ENCODE measurements around the gene GALNT10. TPM values are rescaled to one million over a fixed set of nuclear protein-coding genes. Genes with fewer than 3 reads are reported as not detected.
"Not testable (repeated sequence)": the region's sequence is repeated elsewhere in the genome, so short reads cannot be mapped to it uniquely, and the experiment has no call there.

Gene GALNT10, protein sequence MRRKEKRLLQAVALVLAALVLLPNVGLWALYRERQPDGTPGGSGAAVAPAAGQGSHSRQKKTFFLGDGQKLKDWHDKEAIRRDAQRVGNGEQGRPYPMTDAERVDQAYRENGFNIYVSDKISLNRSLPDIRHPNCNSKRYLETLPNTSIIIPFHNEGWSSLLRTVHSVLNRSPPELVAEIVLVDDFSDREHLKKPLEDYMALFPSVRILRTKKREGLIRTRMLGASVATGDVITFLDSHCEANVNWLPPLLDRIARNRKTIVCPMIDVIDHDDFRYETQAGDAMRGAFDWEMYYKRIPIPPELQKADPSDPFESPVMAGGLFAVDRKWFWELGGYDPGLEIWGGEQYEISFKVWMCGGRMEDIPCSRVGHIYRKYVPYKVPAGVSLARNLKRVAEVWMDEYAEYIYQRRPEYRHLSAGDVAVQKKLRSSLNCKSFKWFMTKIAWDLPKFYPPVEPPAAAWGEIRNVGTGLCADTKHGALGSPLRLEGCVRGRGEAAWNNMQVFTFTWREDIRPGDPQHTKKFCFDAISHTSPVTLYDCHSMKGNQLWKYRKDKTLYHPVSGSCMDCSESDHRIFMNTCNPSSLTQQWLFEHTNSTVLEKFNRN
- 21.7 TPM in 2 replicates for total RNA-seq (2014; rRNA removed; shearing (Covaris generic))
- polyA plus RNA-seq (2014; cell fraction: nucleus; rRNA removed): 19.6 and 34.8 TPM in 2 replicates

DNA sequence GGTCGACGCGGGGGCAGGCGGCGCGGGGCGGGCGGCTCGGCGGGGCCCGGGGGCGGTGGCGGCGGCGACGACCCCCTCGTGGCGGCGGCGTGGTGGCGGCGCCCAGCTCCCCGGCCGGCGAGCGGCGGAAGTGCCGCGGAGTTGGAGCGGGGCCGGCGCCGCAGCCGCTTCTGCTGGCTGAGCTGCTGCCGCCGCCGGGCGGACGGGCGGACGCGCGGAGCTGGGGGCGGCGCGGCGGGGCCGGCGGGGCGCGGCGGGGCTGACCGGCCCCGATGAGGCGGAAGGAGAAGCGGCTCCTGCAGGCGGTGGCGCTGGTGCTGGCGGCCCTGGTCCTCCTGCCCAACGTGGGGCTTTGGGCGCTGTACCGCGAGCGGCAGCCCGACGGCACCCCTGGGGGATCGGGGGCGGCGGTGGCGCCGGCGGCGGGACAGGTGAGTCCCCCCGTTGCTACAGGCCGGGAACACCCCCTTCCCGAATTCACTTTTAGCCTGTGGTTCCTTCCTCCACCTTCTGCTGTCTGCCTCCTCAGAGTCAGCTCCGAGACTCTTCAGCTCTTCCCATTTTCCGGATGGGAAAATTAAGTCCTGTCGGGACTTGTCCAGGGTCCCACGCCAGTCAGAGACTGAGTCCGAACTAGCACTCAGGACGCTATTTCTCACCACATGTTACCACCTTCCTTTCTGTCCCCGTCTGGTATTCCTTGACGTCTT lies at the start of gene GALNT10:
Gene GALNT10 (plus strand): TSS at position 139 of the 710 bp plus-strand sequence. CDS start 134 bp downstream, at position 273.
- DNase-seq (ENCODE audit: extremely low read depth, low read depth): peak; percentile 56

DNA sequence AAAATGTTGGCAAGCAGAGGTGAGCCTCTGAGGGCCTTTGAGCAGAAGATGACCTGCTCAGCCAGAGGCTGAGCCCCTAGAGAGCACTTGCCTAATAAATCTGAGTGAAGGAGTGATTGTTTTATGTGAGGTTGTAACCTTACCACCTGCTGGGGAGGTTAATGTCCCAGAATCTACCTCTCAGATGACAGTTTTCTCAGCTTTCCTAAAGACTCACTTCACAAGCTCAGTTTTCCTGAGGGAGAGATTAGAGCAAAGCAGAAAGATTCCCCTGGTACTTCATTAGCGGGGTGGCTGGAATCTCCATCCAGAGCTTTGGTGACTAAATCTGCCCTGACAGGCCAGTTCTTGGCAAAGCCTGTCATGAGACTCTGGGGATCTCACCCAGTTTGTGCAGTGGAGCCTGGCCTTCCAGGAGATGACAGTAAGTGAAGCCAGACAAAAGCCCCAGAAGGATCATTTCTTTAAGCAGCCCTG lies 48.8 kb upstream of the GALNT10 start:
- DNase-seq (ENCODE audit: extremely low read depth, low read depth): no peak

DNA sequence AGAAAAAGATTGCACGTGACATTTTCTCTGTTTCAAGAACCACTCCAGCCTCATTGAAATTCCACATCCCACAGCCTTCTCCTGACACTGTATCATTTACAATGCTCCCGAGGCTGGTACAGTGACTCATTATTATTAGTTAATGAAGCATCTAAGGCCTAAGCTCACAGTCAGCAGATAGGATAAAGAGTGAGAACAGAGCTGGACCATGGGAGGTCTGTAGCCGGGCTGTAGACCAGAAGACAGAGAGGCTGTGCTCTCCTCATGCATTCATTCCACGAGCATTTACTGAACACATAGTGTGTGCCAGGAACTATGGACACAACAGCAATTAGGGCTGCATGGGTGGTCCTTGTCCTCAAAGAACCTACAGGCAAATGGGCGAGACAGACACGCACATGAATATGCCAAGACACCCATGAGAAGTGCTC lies 47.3 kb upstream of the GALNT10 start:
- no peak for DNase-seq (ENCODE audit: extremely low read depth, low read depth)

DNA sequence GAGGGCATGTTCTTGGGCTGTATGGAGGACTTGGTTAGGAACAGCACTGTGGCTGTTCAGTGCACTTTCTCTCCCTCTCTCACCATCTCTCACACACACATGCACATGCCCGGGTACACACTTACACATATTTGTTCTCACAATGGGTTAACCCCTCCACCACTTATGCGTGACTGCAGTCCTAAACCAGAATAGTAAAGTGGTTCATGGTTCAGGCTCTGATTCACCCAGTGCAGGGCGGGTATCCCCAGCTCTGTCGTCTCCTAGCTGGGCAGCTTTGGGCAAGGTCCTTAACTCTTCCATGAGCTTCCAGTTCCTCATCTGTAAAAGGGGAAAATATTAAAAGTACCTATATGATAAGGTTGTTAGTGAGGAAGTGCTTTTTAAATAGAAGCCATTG lies 45.3 kb upstream of the GALNT10 start:
- no peak for DNase-seq (ENCODE audit: extremely low read depth, low read depth)

DNA sequence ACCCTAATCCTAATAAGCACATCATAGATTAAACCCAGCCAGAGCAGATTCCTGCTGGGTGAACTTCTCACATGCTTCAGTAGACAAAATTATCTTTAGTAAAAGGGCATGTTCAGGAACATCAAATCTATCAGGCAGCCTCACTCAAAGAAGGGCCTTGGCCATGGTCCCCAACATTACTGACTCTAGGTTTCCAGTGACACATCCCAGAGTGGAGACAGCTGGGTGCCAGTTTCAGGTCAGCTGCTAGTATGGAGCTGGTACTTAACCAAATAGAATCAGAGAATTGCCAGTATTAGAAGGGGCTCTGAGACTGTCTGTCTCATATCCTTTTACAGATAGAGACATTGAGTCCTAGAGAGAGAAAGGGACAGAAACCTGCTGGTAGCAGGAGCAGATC lies 44.1 kb upstream of the GALNT10 start:
- no peak for DNase-seq (ENCODE audit: extremely low read depth, low read depth)

DNA sequence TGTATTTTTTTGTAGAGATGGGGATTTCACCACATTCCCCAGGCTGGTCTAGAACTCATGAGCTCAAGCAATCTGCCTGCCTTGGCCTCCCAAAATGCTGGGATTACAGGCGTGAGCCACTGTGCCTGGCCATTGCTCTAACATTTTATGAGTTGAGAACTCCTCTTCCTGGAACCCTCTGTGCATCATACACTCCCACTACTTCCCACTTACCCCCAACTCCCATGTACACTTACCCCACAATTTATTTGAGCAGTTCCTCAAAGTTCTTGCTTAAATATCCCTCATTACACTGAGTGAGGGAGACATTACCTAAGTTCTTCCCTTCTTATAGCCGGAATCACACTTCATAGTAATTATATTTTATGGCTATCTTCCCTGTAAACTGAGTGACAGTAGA lies 42.9 kb upstream of the GALNT10 start:
- no peak for DNase-seq (ENCODE audit: extremely low read depth, low read depth)

DNA sequence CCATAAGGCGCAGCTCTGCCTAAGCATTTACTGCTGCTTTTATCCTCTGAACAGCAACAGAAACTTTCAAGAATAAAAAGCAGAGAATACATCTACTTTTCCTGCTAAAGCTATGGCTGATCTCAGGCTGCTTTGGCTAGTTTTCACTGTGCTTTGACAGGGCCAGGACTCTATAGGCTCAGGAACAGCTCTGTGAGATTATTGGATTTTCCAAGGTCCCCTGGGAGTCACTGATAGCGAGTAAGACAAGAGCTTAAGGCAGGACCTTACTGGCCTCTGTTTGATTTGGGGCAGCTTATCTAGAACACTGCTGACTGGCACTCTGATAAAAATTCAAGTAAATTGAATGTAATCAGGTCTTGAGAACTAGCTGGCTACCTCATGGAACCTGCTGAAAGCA lies 40.1 kb upstream of the GALNT10 start:
- DNase-seq (ENCODE audit: extremely low read depth, low read depth): not testable (repeated sequence)

DNA sequence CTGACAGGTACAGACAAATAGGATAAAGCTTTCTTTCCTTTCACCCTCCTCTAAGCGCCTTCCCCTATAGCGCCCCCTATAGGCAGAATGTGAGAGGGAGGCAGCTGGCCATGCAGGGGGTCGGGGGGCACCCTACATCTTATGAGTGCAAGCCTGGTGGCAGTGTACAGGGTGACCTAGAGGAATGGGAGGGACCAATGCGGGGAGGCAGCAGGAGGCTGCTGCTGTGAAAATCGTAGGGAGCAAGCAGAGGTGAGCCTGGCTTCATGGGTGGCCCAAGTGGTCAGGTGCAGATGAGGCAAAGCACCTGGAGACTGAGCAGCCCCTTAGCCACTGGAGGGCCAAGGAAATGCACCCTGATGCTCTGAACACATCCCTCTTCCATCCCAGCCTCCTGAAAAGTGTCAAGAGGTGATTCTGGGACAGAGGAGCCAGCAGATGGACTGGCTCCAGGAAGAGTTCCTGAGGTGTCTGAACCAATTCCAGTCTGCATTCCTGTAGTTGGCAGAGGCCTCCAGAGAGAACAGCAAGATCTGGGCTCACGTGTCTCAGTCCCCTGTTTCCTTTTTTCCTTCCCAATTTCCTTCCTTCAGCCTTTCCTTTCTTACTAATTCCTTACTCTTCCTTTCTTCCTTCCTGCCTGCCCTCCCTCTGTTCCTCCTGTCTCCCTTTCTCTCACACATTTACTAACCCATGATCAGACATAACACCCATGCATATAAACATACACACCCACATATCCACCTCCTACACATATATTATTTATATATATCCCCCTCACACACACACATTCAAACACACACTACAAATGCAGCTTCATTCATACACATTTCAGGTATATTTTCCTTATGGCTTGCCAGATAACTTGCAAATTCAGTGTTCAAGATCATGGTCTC lies 32.8 kb upstream of the GALNT10 start:
- no peak for DNase-seq (ENCODE audit: extremely low read depth, low read depth)

DNA sequence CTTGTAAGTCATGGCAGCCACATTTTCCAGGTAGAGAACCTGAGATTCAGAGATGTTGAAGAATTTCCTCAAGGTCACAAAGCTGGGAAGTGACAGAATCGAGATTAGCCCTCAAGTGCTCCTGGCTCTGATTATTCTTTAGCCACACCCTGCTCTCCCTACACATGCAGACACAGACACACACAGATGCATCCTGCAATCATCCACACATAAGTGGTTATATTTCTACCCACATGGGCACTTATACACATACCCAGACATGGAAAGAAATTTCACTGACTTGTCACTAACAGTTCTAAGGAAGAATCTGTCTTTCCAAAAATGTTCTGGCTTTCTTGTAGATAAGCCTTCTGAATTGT lies 32.2 kb upstream of the GALNT10 start:
- DNase-seq (ENCODE audit: extremely low read depth, low read depth): no peak

DNA sequence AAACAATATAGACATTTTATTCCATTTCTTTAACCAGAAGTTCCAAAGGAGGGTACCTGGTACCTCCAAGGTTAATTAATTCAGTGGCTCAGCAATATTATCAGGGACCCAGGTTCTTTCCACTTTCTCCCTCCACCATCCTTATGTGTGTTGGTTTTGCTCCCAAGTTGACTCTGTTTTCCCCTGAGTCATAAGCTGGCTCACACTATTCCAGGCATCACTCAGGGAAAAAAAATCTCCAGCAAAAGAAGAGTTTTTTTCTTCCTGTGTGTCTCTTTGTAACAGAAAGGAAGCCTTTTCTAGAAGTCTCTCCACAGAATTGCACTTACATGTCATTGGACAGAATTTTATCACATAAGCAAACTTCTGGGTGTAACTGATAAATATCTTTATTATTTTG lies 31.2 kb upstream of the GALNT10 start:
- DNase-seq (ENCODE audit: extremely low read depth, low read depth): no peak

DNA sequence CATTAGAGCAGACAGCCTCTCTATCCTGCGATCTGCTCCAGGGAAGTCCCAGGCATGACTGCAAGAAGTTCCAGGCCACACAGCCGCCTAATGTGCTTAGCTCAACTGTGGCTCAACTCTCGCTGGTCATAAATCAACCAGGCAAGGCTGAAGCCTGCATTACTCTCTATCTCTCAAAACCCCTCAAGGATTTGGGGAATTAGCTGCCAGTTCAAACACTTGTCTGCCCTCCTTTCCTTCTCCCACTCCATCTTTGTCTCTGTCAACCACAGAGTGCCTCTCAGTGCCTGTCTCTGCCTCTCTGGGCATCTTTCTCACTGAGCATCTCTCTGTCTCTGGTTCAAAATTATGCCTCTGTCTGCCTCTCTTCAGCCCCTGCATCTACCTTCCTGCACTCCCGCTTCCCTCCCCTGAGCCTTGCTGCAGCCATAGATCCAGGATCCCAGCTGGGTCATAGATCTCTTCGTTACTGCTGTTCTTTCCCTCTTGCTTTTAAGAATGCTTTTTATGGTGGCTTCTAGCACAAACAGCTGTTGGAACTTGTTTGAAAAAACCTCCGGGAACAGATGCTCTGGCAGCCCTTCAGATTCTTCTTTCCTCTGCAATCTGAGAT lies 27.9 kb upstream of the GALNT10 start:
- no peak for DNase-seq (ENCODE audit: extremely low read depth, low read depth)

DNA sequence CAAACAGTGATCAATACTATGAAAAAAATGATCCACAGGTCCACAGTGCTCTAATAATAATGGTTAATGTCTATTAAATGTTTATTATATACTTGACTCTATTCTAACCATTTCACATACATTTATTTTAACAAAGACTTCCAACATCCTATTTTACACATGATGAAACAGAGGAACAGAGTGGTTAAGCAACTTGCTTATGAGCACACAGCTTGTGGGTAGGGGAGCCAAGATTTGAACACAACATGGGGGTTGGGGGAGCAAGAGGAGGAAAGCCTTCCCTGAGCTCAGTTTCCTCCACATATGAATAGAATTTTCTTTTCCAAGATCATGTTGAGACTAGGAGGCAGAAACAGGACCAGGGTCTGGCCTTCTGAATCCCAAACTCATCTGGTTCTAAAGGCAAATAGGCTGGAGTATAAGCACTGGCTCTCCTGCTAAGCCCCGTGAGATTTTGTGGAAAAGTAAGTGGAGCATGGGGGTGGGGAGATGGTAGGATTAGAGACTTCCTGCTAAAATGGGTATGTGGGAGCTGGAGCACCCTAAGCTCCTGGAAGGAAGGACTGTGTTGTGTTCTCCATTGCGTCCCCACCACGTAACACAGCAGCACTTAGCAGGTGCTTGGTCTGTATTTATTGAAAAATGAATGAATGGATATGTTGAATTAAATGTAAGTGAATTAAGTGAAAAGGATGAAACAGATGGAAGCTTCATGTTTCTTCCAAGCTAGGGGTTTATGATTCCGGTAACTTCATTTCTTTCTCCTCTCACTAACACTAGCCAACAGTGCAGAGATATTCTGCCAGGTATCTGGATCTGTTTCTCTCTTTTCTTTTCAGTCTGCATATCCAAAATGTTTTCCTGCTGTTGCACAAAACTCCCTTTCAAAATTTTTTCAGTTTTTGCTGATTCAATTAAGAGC lies 26.9 kb upstream of the GALNT10 start:
- DNase-seq (ENCODE audit: extremely low read depth, low read depth): no peak

DNA sequence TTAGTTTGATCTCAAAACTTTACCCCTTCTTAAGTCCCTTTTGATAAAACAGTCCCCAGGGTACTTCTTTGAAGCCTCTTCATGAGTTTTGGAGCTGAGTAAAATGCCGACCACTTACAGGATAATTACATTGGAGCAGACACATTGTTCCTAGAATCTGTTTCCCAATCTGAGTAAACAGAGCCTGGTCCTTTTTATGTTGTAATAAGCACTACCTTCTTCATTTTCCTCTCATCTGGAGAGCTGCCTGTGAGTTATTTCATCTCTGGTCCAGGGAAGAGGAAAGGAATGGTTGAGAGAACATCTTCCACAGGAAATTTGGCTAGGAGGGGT lies 26.3 kb upstream of the GALNT10 start:
- no peak for DNase-seq (ENCODE audit: extremely low read depth, low read depth)

DNA sequence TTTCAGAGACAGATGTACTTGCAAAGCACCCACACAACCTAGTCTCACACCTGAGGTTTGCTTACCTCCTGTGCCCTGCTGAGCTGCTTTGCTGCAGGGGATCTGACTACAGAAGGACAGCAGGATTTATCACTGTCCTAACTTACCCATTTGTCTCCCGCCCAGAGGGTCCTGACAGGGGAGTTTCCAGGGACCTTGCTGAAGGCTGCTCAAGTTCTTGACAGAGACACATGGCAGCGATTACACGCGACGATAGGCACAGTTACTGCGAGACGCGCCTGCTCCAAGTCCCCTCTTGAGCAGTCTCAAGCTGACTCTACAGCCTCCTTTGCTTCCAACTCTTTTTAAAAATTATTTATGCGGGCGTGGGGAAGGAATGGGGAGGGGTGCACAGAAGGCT lies 24.6 kb upstream of the GALNT10 start:
- DNase-seq (ENCODE audit: extremely low read depth, low read depth): no peak

DNA sequence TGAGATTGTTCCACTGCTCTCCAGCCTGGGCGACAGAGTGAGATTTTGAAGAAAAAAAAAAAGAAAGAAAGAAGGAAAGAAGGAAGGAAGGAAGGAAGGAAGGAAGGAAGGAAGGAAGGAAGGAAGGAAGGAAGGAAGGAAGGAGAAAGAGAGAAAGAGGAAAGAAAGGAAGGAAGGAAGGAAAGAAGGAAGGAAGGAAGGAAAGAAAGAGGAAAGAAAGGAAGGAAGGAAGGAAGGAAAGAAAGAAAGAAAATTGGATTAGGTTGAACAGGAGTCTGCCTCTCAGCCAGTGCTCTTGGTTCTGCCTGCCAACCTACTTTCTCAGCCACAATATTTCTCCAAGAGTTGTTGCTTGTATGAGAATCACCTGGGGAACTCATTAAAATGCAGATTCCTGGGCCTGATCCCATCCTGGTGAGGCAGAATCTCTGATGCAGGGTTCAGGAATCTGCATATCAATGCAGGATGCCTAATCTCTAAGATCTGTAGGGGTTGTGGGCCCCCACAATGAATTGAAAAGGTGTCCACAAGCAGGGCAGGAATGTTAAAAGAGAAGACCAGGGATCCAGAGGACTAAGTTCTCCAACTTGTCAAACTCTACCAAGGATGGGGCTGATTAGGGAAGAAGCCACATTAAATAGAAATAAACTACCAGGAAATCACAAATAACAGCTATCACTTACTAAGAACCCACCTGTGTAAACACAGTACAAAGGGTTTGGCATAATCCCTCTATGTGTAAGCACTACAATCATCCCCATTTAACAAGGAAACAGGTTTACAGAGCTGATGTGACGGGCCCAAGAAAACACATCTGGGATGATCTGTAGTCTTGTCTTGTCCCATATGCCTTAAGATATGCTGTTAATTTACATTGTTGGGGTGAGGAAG lies 23.4 kb upstream of the GALNT10 start:
- DNase-seq (ENCODE audit: extremely low read depth, low read depth): no peak

DNA sequence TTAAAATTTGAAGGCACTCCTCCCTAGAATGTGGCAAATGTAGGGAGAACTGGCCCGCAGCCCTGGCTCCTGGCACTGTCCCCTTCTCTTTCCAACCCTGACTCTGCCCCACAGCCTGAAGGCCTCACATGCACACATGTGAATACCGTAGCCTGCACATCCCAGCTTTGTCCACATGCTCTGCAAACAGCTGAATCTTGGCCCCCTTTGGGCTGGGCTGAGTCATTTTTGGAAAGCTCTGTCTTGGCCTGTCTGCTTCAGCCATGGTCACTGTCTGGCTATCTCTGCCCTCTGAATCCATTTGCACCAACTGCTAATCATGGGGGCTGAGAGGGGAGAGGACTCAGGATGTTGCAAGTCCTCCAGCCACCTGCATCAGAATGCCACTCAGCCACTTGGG lies 22.1 kb upstream of the GALNT10 start:
- DNase-seq (ENCODE audit: extremely low read depth, low read depth): no peak

DNA sequence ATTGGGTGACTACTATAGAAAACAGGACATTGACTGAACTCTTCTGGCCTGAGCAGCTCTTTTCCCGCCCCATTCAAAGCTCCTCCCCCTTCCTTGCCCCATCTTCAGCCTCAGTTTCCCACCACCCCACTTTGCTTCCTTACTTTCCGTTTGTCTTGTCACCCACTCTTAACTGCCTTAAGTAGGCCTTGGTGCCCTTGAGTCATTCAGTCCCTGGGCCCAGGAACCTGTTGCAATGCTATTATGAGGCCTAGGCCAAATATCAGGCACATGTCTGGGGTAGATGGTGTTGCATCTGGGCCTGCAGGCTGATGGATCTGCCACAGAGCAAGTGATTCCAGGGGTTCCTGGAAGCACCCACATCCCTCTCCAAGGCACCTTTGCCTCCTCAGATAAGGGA lies 17.7 kb upstream of the GALNT10 start:
- no peak for DNase-seq (ENCODE audit: extremely low read depth, low read depth)

DNA sequence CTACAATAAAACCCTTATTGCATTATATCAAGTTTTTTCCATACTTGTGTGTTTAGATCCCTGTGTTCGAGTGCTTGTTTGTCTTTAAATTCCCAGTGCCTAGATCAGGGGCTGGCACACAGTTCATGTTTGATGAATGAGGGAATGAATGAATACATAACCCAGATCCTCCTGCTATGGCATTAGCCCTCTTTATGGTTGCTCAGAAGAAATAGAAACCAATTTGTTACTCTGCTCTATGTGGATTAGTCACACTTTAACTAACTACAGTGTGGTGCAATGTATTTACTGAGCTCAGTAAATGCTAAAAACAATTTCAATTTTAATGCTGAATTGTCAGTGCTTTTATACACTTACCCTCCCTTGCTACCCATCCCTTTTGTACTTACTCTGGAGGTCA lies 16.4 kb upstream of the GALNT10 start:
- DNase-seq (ENCODE audit: extremely low read depth, low read depth): no peak

Data from NCI-H460 (cell line).